Activated CD8-positive, alpha-beta memory T cell treated with anti-CD3 and anti-CD28 coated beads for 48 hours (primary cell): ENCODE data around the gene WNT7B.

ENCODE experiments used
- DNase-seq, 3 experiments: peaks; one replicate each; pipeline ENCODE4 v3.0.0-alpha.2; 2020; ENCODE audit warnings: low read depth in 2 of 3, low spot score in 2 of 3

Gene WNT7B

DNA sequence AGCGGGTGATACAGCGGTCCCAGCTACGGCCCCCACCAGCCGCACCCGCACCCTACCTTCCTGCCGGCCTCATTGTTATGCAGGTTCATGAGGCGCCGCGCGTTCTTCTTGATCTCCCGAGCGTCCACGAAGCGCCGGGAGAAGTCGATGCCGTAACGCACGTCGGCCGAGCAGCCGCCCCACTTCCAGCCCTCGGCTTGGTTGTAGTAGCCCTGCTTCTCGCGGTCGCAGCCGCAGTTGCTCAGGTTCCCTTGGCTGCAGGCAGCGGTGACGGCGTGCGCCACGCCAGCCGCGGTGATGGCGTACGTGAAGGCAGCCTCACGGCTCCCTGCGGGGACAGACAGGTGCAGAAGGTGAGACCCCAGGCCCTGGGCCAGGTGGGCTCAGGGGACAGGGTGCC lies 45.9 kb downstream of the WNT7B start:
- DNase-seq, result no peak

DNA sequence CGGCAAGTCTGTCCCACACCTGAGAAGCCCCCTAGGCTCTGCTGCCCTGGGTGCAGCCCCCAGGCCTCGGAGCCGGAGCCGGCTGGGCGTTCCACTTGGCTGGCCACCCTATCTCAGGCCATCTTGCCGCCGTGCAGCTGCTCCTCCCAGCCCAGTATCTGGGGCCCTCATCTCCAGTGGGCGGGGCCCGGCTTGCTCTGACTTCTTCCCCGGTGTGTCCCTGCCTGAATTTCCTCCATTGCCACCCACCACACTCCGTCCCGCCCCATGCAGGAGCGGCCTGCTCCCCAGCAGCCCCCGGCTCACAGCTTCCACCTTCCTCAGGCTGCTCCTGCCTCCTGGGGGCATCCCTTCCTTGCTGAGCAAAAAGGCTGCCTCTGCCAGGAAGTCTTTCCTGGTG lies 46.6 kb downstream of the WNT7B start:
- no peak for DNase-seq

DNA sequence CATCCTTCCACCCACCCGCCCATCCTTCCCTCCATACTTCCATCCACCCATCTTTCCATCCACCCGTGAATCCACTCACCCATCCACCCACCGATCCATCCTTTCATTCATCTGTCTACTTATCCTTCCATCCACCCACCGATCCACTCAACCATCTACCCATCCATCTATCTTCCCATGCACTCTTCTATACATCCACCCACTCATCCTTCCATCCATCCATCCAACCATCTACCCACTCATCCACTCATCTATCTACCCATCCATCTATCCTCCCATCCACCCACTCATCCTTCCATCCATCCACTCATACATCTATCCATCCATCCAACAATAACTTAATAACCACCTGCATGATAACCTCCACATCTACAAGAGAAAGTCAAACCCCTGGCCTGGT lies 47.3 kb downstream of the WNT7B start:
- DNase-seq, result no peak

DNA sequence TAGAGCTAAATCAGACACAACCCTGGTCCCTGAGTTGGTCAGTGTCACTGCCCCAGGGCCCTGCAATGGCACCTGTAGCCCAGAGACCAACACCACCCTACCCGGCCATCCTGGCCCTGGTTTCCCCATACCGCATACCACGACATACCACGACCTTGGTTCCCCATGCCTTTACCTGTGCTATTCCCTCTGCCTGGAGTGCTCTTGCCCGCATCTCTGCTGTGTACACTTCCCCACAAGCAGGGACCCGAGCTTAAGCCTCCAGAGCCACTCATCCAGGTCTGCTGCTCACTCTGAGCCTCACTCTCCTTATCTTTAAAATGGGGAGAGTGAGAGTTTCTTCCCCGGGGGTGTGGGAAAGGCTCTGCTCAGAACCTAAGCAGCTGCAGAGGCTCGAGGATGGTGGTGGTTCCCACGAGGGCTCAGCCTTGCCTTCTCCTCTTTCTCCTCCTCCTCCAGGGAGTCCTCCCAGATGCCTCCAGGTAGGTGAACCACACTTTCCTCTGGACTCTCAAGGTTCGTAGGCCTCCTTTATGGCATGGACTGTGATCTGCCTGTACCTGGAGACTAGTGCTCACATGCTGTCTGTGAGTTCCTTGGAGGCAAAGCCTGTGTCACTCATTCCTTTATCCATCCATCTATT lies 48.1 kb downstream of the WNT7B start:
- DNase-seq, result no peak

DNA sequence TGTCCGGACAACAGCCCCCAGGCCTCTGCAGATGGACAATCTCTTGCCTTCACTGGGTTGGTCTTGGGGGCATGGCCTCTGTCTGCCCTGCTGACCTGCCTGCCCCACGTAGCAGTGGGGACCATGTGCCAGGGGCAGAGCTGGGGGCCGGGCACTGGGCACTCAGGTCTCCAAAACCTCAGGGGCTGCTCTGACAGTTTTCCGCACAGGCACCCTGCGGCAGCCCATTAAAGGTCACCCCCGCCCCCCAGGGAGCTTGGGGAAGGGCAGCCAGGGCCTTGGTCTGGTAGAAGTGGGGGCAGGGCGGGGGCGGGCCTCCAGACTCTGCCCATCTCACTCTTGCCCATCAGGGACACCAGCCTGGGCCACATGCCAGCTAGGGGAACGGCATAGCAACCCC lies 49.9 kb downstream of the WNT7B start:
- DNase-seq, result no peak

DNA sequence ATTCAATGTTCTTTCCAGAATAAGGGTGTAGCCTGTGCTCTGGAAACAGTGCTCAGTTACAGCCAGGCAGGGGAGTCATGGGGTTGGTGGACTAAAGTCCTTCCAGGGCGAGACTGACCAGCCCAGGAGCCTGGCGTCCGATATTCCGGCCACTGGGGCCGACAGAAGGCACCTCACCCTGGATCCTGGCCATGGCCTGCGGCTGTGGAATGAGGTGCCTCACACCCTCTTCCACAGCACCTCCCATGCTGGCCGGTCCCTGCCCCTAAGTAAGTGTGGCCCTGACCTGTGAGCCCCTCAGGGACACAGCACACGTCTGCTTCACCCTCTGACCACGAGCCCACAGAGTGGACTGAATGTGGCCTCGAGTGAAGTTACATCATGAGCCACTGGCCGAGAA lies 50.5 kb downstream of the WNT7B start:
- DNase-seq, result no peak

DNA sequence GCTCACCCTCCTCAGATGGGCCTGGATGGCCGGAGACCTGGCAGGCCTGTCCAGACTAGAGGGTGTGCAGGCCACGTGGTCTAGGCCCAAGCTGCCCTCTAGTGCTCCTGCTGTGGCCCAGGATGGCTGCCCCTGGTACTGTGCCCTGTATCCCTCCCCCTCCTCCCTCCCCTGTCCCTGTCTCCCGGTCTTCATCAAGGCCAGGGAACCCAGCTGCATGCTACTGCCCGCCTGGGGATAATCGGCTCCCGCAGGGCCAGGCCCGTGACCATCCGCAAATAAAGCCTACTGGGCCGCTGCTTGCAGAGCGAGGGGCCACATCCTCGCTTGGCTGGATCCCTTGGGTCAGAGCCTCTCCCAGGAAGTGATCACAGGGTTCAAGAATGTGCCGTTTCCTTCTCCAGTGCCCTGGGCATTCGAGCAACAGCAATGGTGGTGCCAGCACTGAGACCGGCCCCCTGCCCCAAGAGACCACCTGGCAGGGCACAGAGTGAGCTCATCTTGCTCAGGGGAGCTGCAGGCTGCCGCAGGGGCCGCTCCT lies 51.1 kb downstream of the WNT7B start:
- DNase-seq, result no peak

DNA sequence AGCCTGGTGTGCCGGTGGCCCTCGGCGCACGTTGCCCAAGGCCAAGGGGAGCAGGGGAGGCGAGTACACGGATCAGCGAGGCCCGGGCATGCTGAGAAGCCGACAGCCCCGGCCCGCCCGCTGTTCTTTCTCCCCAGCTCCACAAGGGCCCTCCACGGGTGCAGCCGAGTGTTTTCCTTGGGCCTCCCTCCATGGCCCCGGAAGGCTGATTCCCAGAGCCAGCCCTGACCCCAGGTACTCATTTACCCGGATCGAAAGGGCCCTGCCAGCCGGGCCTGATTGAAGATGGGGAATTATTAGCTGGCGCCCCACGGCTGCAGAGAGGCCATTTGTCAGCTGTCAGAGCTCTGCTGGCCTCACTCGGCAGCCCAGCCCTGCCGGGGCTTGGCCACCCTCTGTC lies 53.1 kb downstream of the WNT7B start:
- DNase-seq, result no peak

DNA sequence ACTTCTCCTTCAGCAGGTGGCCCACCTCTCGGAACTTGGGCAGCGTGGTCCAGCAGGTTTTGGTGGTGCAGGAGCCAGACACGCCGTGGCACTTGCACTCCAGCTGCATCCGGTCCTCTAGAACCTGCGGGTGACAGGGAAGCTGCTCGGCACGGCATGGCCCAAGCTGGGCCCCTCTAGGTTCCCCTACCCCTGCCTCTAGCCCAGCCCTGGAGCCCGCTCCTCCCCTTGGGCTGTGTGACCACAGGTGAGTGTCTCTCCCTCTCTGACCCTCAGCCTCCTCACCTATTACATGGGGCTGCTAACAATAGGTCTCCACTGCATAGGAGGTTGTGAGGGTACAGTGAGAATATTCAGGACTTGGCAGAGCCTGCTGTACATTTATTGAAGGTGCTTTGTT lies 53.8 kb downstream of the WNT7B start:
- no peak for DNase-seq

DNA sequence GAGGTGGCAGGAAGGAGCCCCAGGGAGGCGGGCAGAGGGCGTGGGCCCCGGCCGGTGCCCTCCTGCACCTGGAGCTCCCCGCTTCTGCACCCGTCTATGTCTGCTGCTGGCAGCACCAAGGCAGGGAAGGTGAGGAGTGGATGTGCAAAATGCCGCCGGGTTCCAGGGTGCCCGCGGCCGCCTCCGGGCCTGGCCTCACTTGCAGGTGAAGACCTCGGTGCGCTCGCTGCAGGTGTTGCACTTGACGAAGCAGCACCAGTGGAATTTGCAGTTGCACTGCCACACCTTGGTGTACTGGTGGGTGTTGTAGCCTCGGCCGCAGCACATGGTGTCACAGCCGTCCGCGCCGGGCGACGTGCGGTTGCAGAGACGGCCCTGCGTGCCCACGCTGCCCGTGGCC lies 54.3 kb downstream of the WNT7B start:
- DNase-seq, result no peak

DNA sequence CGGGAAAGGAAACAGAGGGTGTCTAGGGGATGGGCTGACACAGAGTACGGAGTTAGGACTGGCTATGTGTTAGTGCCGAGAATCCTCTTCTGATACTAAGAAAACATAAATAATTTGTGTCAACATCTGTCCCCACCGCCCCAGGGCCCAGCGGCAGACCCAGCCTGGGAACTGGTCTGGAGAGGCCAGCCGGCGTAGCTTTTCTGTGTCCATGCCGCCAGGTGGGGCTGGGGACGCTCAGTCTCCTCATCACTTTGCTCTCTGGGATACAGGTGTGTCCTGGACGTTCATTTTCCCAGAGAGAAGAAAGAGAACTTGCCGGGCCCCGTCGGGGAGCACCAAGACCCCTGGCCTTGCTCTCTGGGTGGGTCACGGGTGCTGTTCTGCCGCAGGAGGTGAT lies 54.7 kb downstream of the WNT7B start:
- DNase-seq, result no peak

DNA sequence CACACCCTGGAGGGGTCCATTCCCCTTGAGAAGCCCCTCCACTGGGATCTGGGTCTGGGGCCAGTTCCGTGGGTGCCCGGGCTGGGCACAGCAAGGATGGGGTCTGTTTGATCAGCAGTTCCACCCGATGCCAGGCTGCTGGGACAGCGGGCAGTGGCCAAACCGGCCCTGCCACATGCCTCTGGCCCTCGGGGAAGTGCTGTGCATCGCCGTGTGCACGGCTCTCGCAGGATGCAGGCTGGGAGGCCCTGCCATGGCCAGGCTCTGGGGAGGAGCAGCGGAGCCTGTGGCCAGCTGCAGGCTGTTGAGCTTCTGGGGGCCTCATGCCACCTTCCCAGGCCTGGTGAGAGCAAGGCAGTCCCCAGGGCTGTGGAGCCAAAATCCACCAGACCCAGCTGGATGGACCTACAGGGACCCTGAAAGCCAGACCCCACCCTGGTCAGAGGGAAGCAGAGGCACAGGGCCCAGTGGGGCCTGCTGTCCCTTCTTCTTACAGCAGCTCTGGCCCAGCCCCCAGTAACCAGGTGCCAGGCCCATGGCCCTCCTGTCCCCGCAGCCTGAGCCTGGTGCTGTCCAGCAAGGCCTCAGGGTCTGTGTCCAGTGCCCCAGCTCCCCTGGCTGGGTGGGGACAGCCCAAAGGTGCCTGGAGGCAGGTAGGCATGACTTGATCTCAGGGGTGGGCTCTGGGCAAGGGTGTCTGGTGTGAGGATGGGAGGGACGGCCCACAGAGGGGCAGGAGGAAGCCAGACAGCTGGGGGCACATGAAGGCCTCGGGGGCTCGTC lies 57.3 kb downstream of the WNT7B start:
- no peak for DNase-seq

DNA sequence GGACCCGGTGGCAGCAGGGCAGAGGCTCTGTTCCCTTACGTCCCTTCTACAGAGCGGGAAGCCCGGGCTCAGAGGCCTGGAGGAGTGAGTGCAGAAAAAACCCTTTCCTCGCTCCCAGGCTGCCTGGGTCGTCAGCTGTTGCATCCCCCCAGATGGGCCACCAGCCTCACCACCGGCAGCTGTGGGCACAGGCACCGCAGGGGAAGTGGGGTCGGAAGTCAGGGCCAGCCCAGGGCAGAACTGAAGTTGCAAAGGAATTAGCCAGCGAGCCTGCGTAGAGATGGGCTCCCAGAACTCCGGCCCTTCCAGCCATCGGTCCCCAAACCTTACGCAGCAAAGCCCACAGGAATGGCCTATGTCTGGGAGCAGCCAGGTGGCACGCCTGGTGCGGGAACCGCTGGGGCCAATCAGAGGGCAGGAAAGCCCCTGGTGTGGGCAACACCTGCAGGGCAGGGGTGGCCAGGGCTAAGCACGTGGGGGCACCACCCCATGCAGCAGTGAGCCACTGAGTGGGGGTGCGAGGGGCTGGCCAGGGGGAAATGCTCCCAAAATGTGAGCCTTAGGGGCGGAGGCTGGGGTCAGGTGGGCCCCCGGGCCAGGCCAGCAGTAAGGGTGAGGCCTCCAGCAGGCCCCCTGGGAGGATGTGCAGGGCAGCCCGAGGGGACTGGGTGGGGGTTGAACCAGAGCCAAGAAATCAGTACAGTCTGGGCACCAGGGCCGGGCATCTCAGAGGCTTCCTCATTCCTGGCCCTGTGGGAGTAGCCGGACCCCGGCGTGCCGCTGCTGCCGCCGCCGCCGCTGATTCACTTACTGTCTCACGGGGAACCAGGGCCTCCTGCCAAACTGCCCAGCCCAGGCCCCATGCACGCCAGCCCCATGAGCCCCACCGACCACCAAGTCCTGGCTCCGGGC lies 58.2 kb downstream of the WNT7B start:
- no peak for DNase-seq

DNA sequence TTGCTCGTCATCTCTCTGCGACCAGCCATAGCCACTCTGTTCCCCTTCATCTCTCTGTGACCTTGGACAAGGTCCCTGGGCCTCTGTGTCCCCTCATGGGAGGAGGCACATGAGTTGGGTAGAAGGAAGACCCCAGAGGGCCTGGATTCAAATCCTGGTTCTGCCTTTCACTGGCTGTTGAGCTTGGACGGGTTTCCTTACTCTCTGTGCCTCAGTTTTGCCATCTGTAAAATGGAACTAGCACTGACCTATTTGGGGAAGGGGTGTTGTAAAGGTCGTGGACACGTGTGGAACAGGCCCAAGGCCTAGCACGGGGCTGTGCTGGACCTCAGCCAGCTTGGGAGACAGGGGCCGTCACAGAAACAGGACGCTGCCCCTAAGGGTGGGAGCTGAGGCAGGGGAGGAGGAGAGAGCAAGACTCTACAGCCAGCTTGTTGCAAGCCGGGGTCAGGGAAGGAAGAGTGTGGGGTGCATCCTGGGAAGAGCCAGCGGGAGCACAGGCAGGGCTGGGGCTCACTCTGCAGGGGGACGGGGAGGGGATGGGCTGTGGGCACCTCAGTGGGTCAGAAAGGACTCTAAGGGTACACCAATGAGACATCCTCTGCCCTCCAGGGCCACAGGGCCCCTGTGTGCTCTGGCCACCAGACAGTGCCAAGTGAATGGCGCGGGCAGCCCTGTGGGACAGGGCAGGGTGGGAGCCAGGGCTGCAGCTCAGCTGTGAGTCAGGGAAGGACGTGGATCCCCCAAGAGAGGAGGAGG lies 59.1 kb downstream of the WNT7B start:
- no peak for DNase-seq

DNA sequence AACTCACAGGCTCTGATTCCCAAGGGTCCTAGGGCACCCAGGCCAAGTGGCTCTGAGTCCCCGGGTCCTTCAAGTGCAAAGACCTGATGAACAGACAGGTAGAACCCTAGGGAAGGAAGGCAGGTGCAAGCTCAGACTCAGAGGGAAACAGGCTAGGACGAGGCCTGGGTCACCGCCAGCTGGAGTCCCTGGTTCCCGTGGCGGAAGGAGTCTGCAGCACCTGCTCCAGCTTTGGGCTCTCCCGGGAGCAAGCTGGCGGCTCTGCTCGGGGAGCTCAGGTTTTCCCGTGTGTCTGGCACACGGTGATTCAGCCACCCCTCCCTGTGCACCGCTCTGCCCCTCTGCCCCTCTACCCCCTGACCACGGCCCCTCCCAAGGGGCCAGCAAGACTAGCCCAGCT lies 59.8 kb downstream of the WNT7B start:
- no peak for DNase-seq

DNA sequence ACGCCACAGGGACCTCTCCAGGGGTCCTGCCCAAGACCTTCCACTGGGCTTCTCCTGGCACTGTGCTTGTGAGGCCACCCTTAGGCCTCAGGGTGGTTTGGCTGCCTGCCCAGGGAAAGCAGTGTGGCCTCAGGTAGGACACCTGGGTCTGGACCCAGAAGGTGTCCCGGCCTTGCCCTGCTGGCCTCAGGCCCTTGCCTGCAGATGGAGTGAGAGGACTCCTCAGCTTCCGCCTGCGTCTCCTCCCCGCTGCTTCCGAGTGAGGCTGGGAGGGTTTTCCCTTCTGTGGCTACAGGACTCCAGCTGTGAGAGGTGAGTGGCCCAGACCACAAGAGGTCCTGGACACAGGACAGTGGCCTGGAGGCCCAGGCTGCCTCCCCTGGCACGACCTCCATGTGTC lies 60.4 kb downstream of the WNT7B start:
- DNase-seq, result no peak

DNA sequence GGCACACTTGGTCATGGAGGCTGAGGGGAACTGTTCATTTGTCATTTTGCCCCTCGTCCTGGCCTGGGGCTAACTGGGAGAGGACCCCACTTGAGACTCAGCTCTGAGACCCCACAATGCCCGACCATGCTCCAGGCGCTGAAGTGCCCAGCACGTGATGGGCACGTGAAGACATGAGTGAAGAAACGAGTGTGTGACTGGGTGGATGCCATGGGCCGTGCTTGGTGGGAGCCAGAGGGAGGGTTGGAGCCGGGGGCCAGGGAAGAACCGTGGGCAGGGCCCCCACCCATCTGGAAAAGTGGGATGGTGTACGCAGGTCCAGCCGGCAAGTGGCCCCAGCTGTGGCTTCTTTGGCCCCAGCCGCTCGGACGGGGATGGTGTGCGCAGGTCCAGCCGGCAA lies 61.1 kb downstream of the WNT7B start:
- no peak for DNase-seq

DNA sequence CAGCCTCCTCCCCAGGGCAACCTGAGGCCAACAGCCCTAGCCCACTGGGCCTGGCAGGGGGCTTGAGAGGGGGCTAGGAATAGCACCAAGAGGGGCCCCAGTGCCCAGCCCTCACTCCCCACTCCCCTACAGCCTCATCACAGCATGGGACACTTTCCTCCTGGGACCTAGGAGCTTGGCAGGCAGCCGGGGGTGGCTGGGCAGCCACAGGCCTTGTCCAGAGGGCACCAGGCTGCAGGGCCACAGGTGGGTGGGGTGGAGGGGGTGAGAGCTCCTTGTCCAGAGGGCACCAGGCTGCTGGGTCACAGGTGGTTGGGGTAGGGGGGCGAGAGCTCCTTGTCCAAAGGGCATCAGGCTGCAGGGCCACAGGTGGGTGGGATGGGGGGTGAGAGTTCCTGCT lies 61.8 kb downstream of the WNT7B start:
- no peak for DNase-seq

DNA sequence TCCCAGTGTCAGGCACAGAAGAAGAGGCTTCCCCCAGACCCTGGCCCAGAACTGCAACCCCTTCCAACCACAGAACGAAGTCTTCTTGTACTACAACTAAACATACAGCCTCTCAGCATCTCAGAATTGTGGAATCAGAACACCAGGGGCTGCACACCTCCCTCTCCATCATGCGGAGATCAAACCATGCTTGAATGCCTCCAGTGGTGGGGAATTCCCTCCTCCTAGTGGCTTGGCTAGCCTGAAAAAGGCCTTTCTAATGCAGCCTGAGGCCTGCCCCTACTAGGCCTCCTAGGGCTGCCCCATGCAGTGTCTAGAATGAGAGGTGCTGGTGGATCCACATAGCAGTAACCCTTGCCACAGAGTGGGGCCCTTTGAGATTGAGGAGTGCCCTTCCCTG lies 62.7 kb downstream of the WNT7B start:
- no peak for DNase-seq

DNA sequence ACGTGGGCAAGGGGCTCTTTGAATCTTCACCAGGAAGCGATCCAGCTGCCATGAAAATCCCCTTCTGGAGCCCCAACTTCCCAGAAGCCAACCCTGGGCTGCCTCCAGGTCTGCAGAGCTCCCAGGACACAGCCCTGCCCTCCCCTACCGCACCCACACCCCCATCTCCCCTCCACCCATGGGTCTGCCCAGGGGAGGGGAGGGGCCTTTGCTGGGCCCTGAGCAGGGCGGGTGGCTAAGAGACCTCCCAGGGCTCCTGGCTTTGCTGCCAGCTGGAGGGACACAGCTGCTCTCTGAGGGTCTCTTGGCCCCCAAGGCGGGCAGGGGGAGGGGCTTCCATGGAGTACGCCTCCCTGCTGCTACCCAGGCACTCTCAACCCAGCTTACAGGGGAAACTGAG lies 64.1 kb downstream of the WNT7B start:
- DNase-seq, result no peak
